Measurements from ENCODE around the gene USP46. TPM values are rescaled to one million over a fixed set of nuclear protein-coding genes. Genes with fewer than 3 reads are reported as not detected.

The USP46 gene
- total RNA-seq, 1 donor from 2014 or later, result 33.1 TPM

DNA sequence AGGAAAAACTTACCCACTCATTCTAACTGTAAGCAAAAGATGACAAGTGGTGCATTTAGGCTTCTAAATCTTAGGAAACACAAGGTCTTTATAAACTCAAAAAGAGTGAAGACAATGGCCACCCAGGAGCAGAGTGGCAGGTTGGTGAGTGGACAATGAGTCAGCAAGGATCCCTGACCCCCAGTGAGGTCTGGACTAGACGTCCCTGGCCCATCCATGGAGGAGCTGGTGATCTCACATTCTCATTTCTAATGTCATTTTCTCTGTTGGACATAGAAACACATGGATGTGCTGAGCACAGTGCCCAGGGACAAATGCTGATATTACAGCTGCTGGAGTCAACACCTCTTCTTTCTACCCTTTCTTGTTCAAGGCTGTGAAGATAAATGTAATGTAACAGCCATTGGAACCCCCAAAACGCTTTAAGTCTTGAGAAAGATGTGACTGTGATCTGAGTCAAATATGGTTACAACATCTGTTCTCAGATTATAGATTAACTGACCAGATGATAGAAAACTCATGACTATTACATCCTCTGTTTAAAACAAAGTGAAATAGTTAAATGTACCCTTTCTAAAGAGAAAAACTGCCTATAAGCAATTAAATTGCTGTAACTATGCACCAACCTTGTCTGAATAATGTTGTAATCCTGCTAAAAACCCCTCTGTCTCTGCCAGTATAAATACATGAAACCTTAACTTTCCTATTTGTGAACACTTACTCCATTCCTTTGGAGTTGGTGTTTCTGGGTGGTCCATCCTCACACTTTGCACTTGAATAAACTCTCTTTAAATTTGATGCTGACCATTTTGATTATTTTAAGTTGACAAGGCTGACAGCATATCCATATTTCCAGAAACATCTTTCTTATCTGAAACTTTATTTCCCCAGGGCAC is 92.7 kb downstream of the USP46 start:
- Mint-ChIP-seq H3K27me3 (no peaks in the 10 kb centered on the region), H3K4me1 (ENCODE audit: low read depth) (no peaks in the 10 kb centered on the region), H3K27ac (no peak overlapping the region), H3K4me3 (ENCODE audit: low read depth) (no peak overlapping the region), H3K9me3 (ENCODE audit: low read depth) (no peaks in the 10 kb centered on the region), H3K36me3 (ENCODE audit: insufficient read depth) (no peaks in the 10 kb centered on the region)
- TF ChIP-seq, protein P1, sequence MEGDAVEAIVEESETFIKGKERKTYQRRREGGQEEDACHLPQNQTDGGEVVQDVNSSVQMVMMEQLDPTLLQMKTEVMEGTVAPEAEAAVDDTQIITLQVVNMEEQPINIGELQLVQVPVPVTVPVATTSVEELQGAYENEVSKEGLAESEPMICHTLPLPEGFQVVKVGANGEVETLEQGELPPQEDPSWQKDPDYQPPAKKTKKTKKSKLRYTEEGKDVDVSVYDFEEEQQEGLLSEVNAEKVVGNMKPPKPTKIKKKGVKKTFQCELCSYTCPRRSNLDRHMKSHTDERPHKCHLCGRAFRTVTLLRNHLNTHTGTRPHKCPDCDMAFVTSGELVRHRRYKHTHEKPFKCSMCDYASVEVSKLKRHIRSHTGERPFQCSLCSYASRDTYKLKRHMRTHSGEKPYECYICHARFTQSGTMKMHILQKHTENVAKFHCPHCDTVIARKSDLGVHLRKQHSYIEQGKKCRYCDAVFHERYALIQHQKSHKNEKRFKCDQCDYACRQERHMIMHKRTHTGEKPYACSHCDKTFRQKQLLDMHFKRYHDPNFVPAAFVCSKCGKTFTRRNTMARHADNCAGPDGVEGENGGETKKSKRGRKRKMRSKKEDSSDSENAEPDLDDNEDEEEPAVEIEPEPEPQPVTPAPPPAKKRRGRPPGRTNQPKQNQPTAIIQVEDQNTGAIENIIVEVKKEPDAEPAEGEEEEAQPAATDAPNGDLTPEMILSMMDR (IDR thresholded peaks at IDR 0.05; ENCODE audit: unreplicated experiment), result no peak
- no peak for DNase-seq (ENCODE audit: low spot score, unreplicated experiment)

GRCh38 chr4:52560844-52561280 is 98.2 kb downstream of the USP46 start:
- Mint-ChIP-seq H3K36me3 (ENCODE audit: insufficient read depth) (no peaks in the 10 kb centered on the region), H3K27ac (no peak overlapping the region), H3K4me1 (ENCODE audit: low read depth) (no peaks in the 10 kb centered on the region), H3K4me3 (ENCODE audit: low read depth) (no peak overlapping the region), H3K27me3 (no peaks in the 10 kb centered on the region), H3K9me3 (ENCODE audit: low read depth) (no peaks in the 10 kb centered on the region)
- TF ChIP-seq, protein P1 (IDR thresholded peaks at IDR 0.05; ENCODE audit: unreplicated experiment), result no peak
- no peak for DNase-seq (ENCODE audit: low spot score, unreplicated experiment)

- H3K36me3 Mint-ChIP-seq (ENCODE audit: insufficient read depth), result no peaks in the 10 kb centered on the region
- TF ChIP-seq, protein P1 (IDR thresholded peaks at IDR 0.05; ENCODE audit: unreplicated experiment), result no peak
- no peak overlapping the region for H3K4me3 Mint-ChIP-seq (ENCODE audit: low read depth)
- H3K4me1 Mint-ChIP-seq (ENCODE audit: low read depth), result peaks cover 5% of the 10 kb centered on the region
- no peaks in the 10 kb centered on the region for H3K27me3 Mint-ChIP-seq
- DNase-seq (ENCODE audit: low spot score, unreplicated experiment), result no peak
- H3K27ac Mint-ChIP-seq, result no peak overlapping the region
- H3K9me3 Mint-ChIP-seq (ENCODE audit: low read depth), result no peaks in the 10 kb centered on the region
Observed at GRCh38 chr4:52555356-52555716, 103.8 kb downstream of the USP46 start.

DNA sequence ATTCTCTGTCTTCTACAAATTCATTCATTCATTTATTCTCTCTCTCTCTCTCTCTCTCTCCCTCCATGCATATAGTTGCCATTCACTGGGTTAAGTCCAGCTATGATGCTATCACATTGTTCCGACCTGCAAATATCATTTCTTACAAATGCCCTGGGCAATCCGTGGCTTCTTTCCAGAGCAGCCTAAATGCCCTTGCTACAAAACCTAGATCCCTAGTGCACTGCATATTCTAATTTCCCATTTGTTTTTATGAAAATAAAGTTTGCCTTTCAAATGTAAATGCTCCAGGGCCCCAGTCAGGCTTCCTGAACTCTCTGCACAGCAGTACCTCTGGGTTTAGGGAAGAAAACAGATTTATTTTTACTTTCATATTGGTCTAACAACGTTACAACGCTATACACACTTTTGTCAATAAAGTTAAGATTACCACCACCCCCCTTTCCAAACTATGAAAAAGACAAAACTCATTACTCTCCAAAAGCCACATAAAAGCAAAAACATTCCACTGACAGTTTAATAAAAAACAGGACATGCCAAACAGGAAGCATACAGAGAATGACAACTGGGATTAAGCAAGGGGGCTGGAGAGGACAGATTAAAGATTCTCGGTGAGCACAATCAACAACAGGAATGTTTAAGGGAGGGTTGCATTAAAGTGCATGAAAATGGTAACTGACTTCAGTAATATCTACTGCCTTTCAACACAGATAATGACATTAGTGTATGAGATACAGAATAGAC is 104.3 kb downstream of the USP46 start:
- Mint-ChIP-seq H3K4me3 (ENCODE audit: low read depth) (no peak overlapping the region), H3K9me3 (ENCODE audit: low read depth) (no peaks in the 10 kb centered on the region), H3K36me3 (ENCODE audit: insufficient read depth) (no peaks in the 10 kb centered on the region), H3K4me1 (ENCODE audit: low read depth) (peaks cover 5% of the 10 kb centered on the region), H3K27me3 (no peaks in the 10 kb centered on the region), H3K27ac (no peak overlapping the region)
- DNase-seq (ENCODE audit: low spot score, unreplicated experiment), result no peak
- TF ChIP-seq, protein P1 (IDR thresholded peaks at IDR 0.05; ENCODE audit: unreplicated experiment), result no peak

DNA sequence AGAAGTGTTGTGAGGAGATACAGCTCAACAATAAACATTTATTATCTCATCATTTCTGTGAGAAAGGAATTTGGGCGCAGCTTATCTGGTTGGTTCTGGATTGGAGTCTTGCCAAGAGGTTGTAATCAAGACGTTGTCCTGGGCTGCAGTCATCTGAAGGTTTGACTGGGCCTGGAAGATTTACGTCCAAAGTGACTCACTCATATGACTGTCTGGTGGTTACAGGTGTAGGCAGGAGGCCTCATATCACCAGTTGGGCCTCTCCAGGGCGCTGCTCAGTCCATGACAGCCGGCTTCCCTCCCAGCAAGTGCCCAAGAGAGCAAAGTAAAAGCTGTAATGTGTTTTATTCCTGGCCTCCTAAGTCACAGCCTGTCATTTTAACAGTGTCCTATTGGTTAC is 106.3 kb downstream of the USP46 start:
- Mint-ChIP-seq H3K27me3 (no peaks in the 10 kb centered on the region), H3K4me3 (ENCODE audit: low read depth) (no peak overlapping the region), H3K9me3 (ENCODE audit: low read depth) (no peaks in the 10 kb centered on the region), H3K4me1 (ENCODE audit: low read depth) (peaks cover 5% of the 10 kb centered on the region), H3K36me3 (ENCODE audit: insufficient read depth) (no peaks in the 10 kb centered on the region), H3K27ac (no peak overlapping the region)
- TF ChIP-seq, protein P1 (IDR thresholded peaks at IDR 0.05; ENCODE audit: unreplicated experiment), result no peak
- DNase-seq (ENCODE audit: low spot score, unreplicated experiment), result no peak
